ENCODE data around the gene POLE2. TPM values are rescaled to one million over a fixed set of nuclear protein-coding genes. Genes with fewer than 3 reads are reported as not detected.

Gene POLE2
- total RNA-seq, 1 experiment from 2014 or later: 13.2 TPM

DNA sequence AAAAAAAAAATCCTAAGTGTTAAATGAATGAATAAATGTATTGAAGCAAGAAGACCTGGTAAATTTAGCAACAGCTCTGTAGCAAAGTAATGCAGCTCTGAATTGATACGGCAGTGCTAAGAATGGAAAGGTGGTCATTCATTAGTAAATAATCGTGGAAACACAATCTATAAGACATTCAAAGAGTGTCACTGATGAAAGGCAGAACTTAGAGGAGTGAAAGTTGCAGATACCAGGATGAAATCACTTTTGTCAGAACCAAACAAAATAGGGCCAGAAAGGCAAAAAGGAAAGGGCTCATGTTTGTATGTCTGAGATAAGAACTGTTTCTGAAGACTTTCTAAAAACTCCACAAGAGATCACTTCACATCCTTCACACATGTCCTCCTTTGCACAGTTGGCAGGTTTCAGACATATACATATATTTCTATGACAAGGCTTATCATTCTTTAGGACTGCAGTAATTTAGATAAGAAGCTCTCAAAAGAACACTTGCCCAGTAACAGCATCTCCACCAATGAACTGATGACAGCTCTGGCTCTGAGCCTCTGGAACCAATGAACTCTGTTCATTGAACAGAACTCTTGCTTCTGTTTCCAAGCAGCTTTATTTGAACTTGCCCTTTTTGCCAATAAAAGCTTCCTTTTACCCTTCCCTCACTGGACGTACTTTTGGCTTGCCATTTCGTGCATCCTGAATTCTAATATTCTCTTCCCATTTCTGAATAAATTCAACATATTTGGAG is 93.5 kb downstream of the POLE2 start:
- Mint-ChIP-seq H3K4me3 (ENCODE audit: low read depth, unreplicated experiment) (no peak overlapping the region), H3K27me3 (ENCODE audit: unreplicated experiment) (no peaks in the 10 kb centered on the region), H3K4me1 (ENCODE audit: low read depth, unreplicated experiment) (peaks cover 17% of the 10 kb centered on the region), H3K27ac (ENCODE audit: unreplicated experiment) (peak overlapping the region; percentile 5), H3K36me3 (ENCODE audit: insufficient read depth, unreplicated experiment) (peaks cover 24% of the 10 kb centered on the region), H3K9me3 (ENCODE audit: low read depth, unreplicated experiment) (no peaks in the 10 kb centered on the region)
- intact Hi-C loops (cut with micrococcal nuclease; ENCODE audit: unreplicated experiment): no loop called here
- CTCF ChIA-PET: interaction anchor here (0.8 kb wide), 1 partner anchor 39 kb away, joined by 3 read pairs; no protein-coding TSS in a partner anchor
- BruUV-seq (replicated peaks): no TSS peak
- TF ChIP-seq, protein P1, sequence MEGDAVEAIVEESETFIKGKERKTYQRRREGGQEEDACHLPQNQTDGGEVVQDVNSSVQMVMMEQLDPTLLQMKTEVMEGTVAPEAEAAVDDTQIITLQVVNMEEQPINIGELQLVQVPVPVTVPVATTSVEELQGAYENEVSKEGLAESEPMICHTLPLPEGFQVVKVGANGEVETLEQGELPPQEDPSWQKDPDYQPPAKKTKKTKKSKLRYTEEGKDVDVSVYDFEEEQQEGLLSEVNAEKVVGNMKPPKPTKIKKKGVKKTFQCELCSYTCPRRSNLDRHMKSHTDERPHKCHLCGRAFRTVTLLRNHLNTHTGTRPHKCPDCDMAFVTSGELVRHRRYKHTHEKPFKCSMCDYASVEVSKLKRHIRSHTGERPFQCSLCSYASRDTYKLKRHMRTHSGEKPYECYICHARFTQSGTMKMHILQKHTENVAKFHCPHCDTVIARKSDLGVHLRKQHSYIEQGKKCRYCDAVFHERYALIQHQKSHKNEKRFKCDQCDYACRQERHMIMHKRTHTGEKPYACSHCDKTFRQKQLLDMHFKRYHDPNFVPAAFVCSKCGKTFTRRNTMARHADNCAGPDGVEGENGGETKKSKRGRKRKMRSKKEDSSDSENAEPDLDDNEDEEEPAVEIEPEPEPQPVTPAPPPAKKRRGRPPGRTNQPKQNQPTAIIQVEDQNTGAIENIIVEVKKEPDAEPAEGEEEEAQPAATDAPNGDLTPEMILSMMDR (IDR thresholded peaks at IDR 0.05; ENCODE audit: unreplicated experiment): no peak
- no peak for DNase-seq

Other genes with a start within 250 kb of the POLE2 start
- 948 and 1,051 TPM in 2 replicates for gene RPS29, start 101.8 kb downstream of the POLE2 start, total RNA-seq (2022)
- 27.3 and 30.5 TPM in 2 replicates for gene LRR1, start 89.3 kb downstream of the POLE2 start, total RNA-seq (2022)
- gene RPL36AL, start 67.6 kb downstream of the POLE2 start, total RNA-seq (2022): 159 and 161 TPM in 2 replicates
- gene MGAT2, start 67.4 kb downstream of the POLE2 start, total RNA-seq (2022): 39.3 and 45.8 TPM in 2 replicates
- 11.3 and 13.2 TPM in 2 replicates for gene DNAAF2, start 53.0 kb downstream of the POLE2 start, total RNA-seq (2022)
- gene KLHDC1, start 4.9 kb upstream of the POLE2 start, total RNA-seq (2022): 0.49 and 0.99 TPM in 2 replicates
- gene KLHDC2, start 79.9 kb upstream of the POLE2 start, total RNA-seq (2022): 26.8 and 30.7 TPM in 2 replicates
- 76.3 and 77.7 TPM in 2 replicates for gene NEMF, start 164.6 kb upstream of the POLE2 start, total RNA-seq (2022)
- 74.2 and 81.0 TPM in 2 replicates for gene ARF6, start 204.9 kb upstream of the POLE2 start, total RNA-seq (2022)